Psoas muscle (tissue), 8 donors: ENCODE measurements around the gene MAPK6. TPM values are rescaled to one million over a fixed set of nuclear protein-coding genes. Genes with fewer than 3 reads are reported as not detected.
"Not testable (repeated sequence)": the region's sequence is repeated elsewhere in the genome, so short reads cannot be mapped to it uniquely, and the experiment has no call there.

Experiments used
- ATAC-seq, 4 donors: fragments of 200-7000 bp; cut with Tn5 transposase; one replicate each; pipeline ENCODE4 v1.9.1; 2020; ENCODE audit warnings: moderate library complexity in 3 of 4, mild to moderate bottlenecking in 2 of 4
- DNase-seq, 2 donors: peaks; one replicate each; pipeline ENCODE4 v3.0.0-alpha.2; 2020
- H3K27ac ChIP-seq: fragments of 200-600 bp; one replicate; pipeline ENCODE4 v1.8.0; 2022
- H3K27me3 ChIP-seq, 3 donors: fragments of 200-600 bp in 1 of 3; one replicate each; pipeline versions ENCODE4 v1.6.1 to v1.8.0; 2013 to 2022; ENCODE audit warnings: low read length in 2 of 3, mild to moderate bottlenecking in 2 of 3, moderate library complexity in 1 of 3; ENCODE audit not compliant: insufficient read depth in 3 of 3
- H3K36me3 ChIP-seq, 2 donors: fragments of 200-600 bp in 1 of 2; one replicate each; pipeline versions ENCODE4 v1.6.1 to v1.8.0; 2013 to 2022; ENCODE audit warnings: low read depth in 1 of 2, mild to moderate bottlenecking in 1 of 2, moderate library complexity in 1 of 2; ENCODE audit not compliant: insufficient read depth in 1 of 2
- H3K4me1 ChIP-seq: fragments of 200-600 bp; one replicate; pipeline ENCODE4 v1.8.0; 2022
- H3K4me3 ChIP-seq: fragments of 200-600 bp; one replicate; pipeline ENCODE4 v1.8.0; 2022; ENCODE audit warnings: mild to moderate bottlenecking
- H3K9me3 ChIP-seq: fragments of 200-600 bp; one replicate; pipeline ENCODE4 v1.8.0; 2022
- CTCF ChIP-seq: fragments of 200-600 bp; IDR thresholded peaks from one replicate; pipeline ENCODE4 v1.8.0; 2022; ENCODE audit warnings: antibody characterized with exemption
- WGBS, 3 donors: extraction: QIAGEN DNeasy Blood & Tissue Kit; methylation state at CpG; one replicate each; pipeline versions ENCODE4 v1.1.6 to v1.1.7; 2013; 5-methylcytosine and 5-hydroxymethylcytosine counted together
- intact Hi-C, 2 donors: fragments of 100-400 bp; cut with DNase I; formaldehyde crosslinking; loops; one replicate each; pipeline versions ENCODE4 v1.11.0 to v1.14.2; 2022
- polyA plus RNA-seq, 3 donors: library from polyadenylated mRNA; stranded (reverse); fragments of 200-250 nt; gene quantifications; one replicate each; pipeline ENCODE4 v1.2.3, GENCODE V29; 2013
- total RNA-seq, 4 donors: library from RNA; stranded (reverse); fragmentation: NEBNext Ultra II Directional in 2 of 4; extraction: Animal tissue kit (Norgen Biotek cat#: 25700) in 2 of 4; gene quantifications; one replicate each; pipeline versions ENCODE4 v1.2.1 to v1.2.4, GENCODE V29; 2021 to 2023
- donor health status: healthy with polysubstance abuse.
- donor health status: DM: no; HTN: no; CAD: no; lungs with moderate emphysema.
- donor health status: Bipolar disorder and iron deficiency.
- donor health status: healthy.
- donor health status: DM: yes; HTN: yes; CAD: no.
- donor health status: DM: no; HTN: no; CAD: no.
- donor health status: DM: no; HTN: no; CAD: no.
- donor health status: DM: yes; HTN: yes; CAD: no.

Gene MAPK6
- total and polyA plus RNA-seq, 7 donors, result 21.1 to 62.7 (median 48.5) TPM

GRCh38 chr15:51982770-51983103, 36.3 kb upstream of the MAPK6 start:
- no peaks in the 10 kb centered on the region for H3K9me3 ChIP-seq
- TF ChIP-seq CTCF, result no peak
- no peak for ATAC-seq
- H3K27ac ChIP-seq, result no peak overlapping the region
- H3K36me3 ChIP-seq, result no peaks in the 10 kb centered on the region
- no peak overlapping the region for H3K4me3 ChIP-seq
- no peaks in the 10 kb centered on the region for H3K27me3 ChIP-seq
- peaks cover 15% of the 10 kb centered on the region for H3K4me1 ChIP-seq
- intact Hi-C loops, result loop anchor here (5.0 kb wide), 2 partner anchors 35 to 95 kb away; partner anchors contain the start of gene MAPK6 (in 2 of the 2)
- DNase-seq, result no peak

GRCh38 chr15:51991141-51991540, 27.9 kb upstream of the MAPK6 start:
- TF ChIP-seq CTCF, result no peak
- WGBS, 3 donors, result 88 to 91% (median 88%) methylated on average over 4 of the region's 4 CpGs
- Histone ChIP-seq H3K9me3 (no peaks in the 10 kb centered on the region), H3K4me1 (no peaks in the 10 kb centered on the region), H3K27ac (no peak overlapping the region), H3K36me3 (no peaks in the 10 kb centered on the region), H3K27me3 (no peaks in the 10 kb centered on the region), H3K4me3 (no peak overlapping the region)
- intact Hi-C loops, result no loop called here
- DNase-seq, result no peak
- ATAC-seq, result no peak

GRCh38 chr15:51992953-51993352, 26.1 kb upstream of the MAPK6 start:
- H3K9me3 ChIP-seq, result no peaks in the 10 kb centered on the region
- ATAC-seq (no peak), DNase-seq (no peak)
- no peak for TF ChIP-seq CTCF
- no peaks in the 10 kb centered on the region for H3K36me3 ChIP-seq
- H3K27ac ChIP-seq, result no peak overlapping the region
- intact Hi-C loops, result no loop called here
- no peaks in the 10 kb centered on the region for H3K27me3 ChIP-seq
- WGBS, 3 donors, result 71 to 88% (median 87%) methylated on average over 1 of the region's 1 CpG
- H3K4me3 ChIP-seq, result no peak overlapping the region
- no peaks in the 10 kb centered on the region for H3K4me1 ChIP-seq

- Histone ChIP-seq H3K9me3 (no peaks in the 10 kb centered on the region), H3K4me3 (no peak overlapping the region), H3K27me3 (no peaks in the 10 kb centered on the region), H3K4me1 (peaks cover 6% of the 10 kb centered on the region), H3K27ac (no peak overlapping the region), H3K36me3 (no peaks in the 10 kb centered on the region)
- intact Hi-C loops, result no loop called here
- 69 to 90% (median 76%) methylated on average over 2 of the region's 2 CpGs for WGBS, 3 donors
- TF ChIP-seq CTCF, result no peak
- ATAC-seq (no peak), DNase-seq (no peak)
Measured at GRCh38 chr15:52002351-52002750, 16.7 kb upstream of the MAPK6 start.

GRCh38 chr15:52003089-52003488, 15.9 kb upstream of the MAPK6 start:
- H3K4me1 ChIP-seq, H3K9me3 ChIP-seq, H3K36me3 ChIP-seq, H3K27me3 ChIP-seq, H3K27ac ChIP-seq, ATAC-seq, intact Hi-C loops, DNase-seq, H3K4me3 ChIP-seq: not testable (repeated sequence)
- 81 to 89% (median 86%) methylated on average over 7 of the region's 7 CpGs for WGBS, 3 donors
